Inflammatory macrophage treated with lipopolysaccharide for 4 hours (primary cell): ENCODE measurements around the gene MAPK11.

ENCODE experiments used
- DNase-seq: peaks from one replicate; pipeline ENCODE4 v3.0.0-alpha.2; 2020

The MAPK11 gene

GRCh38 chr22:50293441-50294318, 23.5 kb upstream of the MAPK11 start:
- no peak for DNase-seq

DNA sequence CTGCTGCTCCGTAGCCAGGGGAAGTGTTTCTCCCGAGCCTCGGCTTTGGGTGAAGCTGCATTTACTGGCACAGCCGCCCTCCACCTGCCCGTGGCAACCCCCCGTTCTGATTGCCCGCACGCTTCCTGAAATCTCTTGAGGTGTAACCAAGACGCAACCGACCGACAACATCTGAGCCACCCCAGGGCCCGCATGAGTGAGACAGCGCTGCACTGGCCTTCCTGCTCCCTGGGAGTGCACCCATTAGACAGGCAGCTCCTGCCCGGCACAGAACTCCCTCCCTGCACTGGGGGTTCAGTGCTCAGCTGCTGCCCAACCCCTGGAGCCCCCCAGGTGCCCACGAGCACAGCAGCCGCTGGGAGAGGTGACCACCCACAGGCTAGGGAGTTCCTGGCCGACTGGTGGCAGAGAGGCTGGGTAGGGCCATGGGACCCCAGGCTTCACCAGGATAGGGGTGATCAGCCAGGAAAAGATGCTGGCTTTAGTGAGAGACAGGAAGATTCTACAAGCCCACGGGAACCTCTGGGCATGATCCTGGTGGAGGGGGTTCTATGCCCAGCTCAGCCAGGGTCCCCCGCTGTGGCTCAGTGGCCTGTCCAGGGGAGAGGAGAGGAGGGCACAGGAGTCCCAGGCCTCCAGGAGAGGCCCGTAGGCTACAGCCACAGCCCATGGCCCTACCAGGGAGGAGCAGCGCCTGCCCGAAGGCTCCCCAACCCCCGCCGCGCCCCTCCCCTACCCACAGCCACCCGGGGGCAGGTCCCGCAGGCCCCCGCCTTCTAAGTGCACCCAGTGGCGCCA, 22.7 kb upstream of the MAPK11 start:
- no peak for DNase-seq

GRCh38 chr22:50289942-50290630, 19.9 kb upstream of the MAPK11 start:
- DNase-seq: no peak

DNA sequence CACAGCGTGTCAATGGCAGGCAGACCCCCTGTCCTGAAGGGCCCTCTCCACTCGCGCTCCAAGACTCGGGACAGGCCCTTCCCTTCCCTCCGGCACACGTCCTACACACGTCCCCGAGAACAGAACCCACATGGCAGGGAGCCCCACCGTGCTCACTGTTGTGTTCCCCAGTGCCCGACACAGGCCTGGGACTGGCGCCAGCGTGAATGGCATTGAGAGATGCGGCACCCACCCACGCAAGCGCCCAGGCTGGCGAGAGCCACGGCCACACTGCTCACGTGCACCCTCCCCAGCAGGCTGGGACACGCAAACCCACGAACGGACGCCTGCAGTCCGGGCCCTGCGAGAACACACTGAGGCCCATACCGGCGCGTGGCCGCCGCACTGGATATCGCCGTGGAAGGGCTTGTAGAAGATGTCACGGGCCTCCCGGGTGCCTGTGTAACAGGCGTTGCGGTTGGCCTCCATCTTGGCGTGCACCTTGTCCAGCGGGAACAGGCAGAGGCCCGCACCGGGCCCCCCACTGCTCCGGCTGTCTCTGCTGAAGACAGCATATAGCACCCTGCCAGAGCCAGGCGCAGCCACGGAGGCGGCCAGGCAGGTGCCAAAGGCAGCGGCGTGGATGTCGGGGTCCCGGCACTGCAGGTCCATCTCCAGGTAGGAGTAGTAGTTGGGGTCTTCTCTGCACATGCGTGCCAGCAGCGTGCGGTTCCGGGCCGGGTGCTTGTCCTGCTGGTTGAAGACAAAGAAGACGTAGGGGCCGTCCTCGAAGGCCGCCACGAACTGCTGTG, 19.2 kb upstream of the MAPK11 start:
- no peak for DNase-seq

DNA sequence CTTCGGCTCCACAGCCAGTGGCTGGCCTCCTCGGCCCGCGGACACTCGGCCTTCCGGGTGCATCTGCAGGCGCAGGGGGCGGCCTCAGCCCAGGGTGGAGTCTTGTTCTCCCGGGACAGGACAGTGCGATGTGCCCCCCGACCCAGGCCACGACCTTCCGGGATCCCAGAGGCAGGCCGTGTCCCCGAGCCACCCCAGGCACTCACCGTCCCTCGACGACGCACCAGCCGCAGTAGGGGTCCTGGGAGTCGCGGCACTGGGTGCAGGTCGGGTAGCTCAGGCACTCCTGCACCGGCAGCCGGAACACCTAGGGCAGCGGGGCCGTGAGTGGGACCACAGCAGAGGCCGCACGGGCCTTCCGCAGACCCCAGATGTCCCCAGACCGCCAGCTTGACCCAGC, 17.6 kb upstream of the MAPK11 start:
- no peak for DNase-seq

DNA sequence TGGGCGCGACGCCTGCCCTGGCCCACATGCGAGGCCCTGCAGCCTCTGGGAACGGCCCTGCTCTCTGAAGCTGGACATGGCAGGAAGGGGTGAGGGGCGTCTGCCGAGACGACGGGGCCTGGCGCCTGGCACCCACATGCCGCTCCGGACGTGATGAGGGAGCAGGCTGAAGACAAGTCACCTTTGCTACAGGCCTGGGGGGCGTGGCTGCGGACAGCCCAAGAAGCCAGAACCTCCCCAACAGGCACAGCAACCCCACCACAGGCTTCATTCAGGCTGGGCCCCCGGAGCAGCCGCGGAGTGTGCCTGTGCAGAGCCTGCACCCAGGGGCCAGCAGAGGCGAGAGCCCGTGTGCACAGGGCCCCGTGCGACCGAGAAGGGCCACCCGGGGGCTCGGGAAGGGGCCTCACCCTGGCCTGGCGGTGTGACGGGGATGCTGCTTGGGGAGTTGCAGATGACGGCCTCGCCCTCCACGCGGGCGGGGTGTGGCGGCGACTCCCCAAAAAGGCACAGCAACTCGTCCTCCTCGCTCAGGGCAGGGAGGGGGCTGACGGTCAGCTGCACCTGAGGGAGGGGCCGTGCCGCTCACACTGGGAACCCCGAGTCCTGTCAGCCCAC, 16.6 kb upstream of the MAPK11 start:
- no peak for DNase-seq

- no peak for DNase-seq
Measured at GRCh38 chr22:50286275-50286674, 16.1 kb upstream of the MAPK11 start.

- no peak for DNase-seq
Measured at GRCh38 chr22:50285568-50286229, 15.5 kb upstream of the MAPK11 start.

GRCh38 chr22:50284479-50284878, 14.3 kb upstream of the MAPK11 start:
- no peak for DNase-seq

GRCh38 chr22:50283821-50284220, 13.6 kb upstream of the MAPK11 start:
- no peak for DNase-seq

GRCh38 chr22:50282361-50283155, 12.4 kb upstream of the MAPK11 start:
- no peak for DNase-seq

DNA sequence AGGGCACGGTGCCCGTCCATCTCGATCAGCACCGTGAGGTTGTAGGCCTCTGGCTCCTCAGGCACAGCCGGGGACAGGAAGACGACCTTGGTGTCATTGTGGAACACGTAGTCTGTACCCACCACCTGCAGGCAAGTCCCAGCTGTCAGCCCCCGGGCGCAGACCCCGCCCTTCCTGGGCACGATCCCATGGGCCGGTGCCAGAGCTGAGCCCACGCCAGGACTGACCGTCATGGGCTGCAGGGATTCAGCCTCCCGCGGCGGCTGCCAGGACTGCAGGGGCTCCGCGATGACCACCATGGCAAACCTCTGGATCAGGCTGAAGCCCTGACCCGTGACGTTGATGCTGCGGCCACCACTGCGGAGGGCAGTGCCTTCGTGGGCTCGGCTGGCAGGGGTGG, 11.8 kb upstream of the MAPK11 start:
- DNase-seq: no peak

GRCh38 chr22:50281384-50281760, 11.2 kb upstream of the MAPK11 start:
- no peak for DNase-seq

- DNase-seq: no peak
Measured at GRCh38 chr22:50280708-50281383, 10.7 kb upstream of the MAPK11 start.

DNA sequence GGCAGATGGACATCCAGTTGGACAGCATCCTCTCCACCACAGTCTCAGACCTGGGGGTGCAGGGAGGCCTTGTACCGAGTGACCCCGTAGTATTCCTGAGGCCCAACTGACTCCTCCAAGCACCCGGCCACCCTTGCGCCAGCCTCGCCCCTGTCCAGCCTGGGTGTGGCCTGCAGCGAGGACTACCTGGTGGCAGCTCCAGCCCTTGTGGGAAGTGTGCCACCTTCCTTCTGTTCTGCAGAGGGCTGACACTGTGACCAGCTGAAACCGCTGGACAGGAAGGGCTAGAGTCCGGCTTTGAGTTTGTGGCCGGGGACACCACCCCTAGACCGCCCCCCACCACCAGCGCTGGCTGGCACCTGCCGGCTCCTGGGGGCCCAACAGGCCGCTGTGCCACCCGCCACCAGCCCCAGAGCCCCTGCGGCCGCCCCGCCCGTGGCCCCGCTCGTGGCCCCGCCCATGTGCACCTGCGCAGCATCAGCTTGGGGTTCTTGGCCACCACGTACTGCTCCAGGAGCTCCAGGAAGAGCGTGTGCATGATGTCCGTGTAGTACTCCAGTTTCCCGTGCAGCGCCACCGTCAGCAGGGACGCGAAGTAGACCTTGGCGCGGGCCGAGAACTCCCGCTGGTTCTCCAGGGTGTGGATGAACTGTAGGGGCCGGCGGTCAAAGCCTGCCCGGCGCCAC, 10.0 kb upstream of the MAPK11 start:
- no peak for DNase-seq

- DNase-seq: no peak
Measured at GRCh38 chr22:50278956-50279619, 8.9 kb upstream of the MAPK11 start.

- DNase-seq: no peak
Measured at GRCh38 chr22:50278461-50278860, 8.3 kb upstream of the MAPK11 start.

DNA sequence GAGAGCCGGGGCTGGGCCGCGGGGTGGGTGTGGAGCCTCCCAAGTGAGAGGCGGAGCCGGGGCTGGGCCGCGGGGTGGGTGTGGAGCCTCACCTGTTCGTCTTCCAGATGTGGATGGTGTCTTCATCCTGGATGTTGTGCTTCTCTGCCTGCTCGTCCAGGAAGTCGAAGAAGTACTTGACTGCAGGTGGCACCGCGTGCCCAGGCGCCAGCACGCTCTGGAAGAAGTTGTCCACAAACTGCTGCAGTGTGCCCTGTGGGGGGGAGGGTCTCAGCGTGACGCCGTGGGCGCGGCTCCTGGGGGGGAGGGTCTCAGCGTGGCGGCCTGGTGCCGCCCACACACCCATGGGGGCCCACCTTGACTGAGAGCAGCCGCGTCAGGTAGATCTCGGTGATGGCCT, 7.6 kb upstream of the MAPK11 start:
- no peak for DNase-seq

GRCh38 chr22:50276143-50276542, 6.0 kb upstream of the MAPK11 start:
- peak; percentile 63 for DNase-seq
